Suppressor macrophage (primary cell): ENCODE results near the gene DDR1.
"Not testable (repeated sequence)": the region's sequence is repeated elsewhere in the genome, so short reads cannot be mapped to it uniquely, and the experiment has no call there.

Source experiments
- DNase-seq, 4 experiments: peaks; one replicate each; pipeline ENCODE4 v3.0.0-alpha.2; 2020 to 2022

Gene DDR1

DNA sequence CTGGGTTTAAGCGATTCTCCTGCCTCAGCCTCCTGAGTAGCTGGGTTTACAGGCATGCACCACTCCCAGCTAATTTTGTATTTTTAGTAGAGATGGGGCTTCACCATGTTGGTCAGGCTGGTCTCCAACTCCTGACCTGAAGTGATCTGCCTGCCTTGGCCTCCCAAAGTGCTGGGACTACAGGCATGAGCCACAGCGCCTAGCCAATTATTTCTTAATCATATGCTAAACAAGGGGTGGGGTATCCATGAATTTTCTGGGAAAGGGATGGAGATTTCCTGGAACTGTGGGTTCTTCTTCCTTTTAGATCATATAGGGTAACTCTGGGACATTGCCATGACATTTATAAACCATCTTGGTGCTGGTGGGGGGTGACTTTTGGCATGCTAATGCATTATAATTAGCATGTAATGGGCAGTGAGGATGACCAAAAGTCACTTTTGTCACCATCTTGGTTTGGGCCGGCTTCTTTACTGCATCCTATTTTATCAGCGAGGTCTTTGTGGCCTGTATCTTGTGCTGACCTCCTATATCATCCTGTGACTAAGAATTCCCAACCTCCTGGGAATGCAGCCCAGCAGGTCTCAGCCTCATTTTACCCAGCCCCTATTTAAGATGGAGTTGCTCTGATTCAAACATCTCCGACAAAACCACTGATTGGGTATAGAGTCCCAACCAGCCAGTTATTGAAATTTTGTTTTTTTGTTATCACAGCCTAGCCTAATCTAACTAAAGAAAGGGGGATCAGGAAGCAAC is 29.9 kb upstream of the DDR1 start:
- DNase-seq: no peak

DNA sequence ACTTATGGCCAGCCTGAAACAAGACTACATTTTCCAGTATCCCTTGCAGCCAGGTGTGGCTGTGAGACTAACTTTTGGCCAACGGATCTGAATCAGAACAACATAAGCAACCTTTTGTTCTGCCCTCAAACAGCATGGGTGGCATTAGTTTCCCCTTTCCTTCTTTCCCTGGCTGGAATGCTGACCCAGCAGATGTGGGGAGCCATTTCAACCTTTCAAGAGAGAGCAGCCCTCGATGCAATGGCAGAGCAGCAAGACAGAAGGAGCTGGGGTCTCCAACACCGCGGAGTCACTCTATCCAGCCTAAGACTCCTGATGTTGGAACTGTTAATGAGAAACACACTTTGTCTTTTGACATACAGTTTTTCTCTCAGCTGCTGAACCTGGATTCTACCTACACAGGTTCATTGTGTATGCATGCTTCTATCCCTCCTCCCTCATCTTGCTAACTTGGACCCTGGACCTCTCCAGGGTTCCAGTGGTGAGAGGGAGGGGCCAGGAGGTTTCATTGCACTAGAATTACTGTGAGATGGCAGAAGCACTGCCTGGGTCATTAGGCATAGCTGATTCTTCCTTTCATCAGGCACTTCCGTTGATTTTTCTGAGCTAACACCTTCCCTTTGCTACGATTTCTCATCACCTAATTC is 28.8 kb upstream of the DDR1 start:
- no peak for DNase-seq

DNA sequence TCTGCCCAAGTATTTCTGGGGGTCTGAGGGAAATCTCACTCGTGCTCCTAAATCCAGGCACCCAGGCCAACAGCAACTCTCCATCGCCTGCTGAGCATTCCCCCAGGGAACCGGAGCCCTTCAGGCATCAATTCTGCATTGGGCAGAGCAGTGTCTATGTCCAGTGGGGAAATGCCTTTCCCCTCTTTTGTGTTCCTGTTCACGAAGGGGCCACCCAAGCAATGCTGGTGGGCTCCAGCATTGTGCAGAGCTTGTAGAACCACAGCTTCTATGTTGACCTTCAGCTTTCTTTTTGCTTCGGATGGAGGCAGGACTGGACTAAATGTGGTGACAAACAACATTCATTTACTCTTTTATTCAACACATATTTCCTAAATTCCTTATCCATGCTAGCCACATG is 27.2 kb upstream of the DDR1 start:
- no peak for DNase-seq

DNA sequence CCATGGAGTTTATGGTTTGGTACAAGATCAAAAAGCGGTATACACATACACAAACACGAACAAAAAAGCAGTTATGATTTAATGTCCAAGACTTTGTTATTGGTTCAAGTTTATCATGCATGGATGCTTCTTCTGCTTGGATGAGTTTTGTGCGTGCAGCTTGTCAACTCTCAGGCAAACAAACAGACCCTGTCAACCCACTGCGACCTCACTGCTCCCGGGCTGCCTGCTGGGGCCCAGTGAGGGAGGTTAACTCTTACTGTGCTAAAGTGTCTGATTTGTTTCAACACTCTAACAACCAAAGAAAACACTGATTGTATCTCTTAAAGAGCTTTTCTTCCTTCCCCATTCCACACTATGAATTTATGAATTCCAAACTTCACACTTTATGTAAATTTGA is 26.8 kb upstream of the DDR1 start:
- DNase-seq: no peak

DNA sequence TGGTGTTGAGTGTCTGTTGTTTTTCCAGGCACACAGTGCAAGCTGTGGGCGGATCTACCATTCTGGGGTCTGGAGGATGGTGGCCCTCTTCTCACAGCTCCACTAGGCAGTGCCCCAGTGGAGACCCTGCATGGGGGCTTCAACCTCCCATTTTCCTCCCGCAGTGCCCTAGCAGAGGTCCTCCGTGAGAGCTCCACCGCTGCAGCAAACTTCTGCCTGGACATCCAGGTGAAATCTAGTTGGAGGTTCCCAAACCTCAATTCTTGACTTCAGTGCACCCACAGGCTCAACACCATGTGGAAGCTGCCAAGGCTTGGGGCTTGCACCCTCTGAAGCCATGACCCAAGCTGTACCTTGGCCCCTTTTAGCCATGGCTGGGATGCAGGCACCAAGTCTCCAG is 24.6 kb upstream of the DDR1 start:
- not testable (repeated sequence) for DNase-seq

DNA sequence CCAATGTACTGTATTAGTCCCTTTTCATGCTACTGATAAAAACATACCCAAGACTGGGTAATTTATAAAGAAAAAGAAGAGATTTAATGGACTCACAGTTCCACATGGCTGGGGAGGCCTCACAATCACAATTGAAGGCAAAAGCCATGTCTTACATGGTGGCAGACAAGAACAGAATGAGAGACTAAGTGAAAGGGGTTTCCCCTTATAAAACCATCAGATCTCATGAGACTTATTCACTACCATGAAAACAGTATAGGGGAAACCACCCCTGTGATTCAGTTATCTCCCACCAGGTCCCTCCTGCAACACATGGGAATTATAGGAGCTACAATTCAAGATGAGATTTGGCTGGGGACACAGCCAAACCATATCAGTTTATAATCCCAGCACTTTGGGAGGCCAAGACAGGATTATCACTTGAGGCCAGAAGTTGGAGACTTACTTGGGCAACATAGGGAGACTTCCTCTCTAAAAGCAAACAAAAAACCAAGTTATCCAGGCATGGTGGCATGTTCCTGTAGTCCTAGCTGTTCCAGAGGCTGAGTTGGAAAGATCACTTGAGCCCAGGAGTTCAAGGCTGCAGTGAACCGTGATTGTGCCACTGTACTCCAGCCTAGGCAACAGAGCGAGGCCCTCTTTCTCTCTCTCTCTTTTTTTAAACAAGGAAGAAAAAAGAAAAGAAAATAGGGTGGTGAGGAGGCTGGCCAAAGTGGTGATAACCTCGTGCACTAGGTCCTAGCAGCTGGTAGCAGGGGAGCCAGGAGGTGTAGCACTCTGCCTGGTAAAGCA is 22.9 kb upstream of the DDR1 start:
- no peak for DNase-seq

DNA sequence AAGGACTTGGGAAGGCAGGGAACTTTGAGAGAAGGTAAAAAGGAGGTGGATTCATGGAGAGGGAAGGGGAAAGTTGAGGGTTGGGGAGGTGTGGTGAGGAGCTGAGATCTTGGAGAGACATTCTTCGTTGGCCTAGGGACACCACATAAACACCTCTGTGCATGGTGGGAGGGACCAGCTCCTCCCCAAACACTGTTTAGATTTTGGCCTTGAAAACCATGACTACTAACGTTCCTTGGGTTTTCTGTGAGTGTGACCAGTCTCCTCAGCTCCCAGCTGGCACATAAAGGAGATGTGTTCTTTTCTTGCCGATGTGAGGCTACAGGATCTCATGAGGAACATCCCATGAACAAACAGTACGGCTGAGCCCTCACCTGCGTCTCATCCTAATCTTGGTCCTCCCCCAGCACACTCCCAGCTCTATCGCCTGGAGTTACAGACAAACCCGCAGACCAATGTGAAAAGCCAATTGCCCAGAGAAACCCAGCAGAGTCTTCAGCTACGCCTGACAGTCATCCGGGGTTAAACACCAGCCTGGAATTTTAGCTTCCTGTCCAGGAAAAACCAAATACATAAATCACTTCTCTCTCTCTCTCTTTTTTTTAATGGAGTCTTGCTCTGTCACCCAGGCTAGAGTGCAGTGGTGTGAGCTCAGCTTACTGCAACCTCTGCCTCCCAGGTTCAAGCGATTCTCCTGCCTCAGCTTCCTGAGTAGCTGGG is 22.0 kb upstream of the DDR1 start:
- DNase-seq: no peak

DNA sequence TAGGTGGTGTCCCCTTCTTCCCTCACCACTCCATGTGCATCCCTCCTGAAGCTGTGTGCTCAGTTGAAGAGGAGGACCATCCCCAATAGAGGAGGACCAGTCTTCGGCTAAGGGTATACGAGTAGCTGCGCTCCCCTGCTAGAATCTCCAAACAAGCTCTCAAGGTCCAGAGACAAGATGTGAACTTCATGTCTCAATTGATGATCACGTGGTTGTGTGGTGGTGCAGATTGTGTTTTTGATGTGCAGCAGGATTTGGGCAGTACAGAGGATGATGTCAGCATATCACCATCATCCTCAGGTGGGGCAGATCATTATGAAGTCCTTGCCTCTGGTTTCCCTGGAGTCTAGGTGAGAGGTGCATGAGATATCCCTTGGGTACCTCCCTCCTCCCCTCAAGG is 20.0 kb upstream of the DDR1 start:
- no peak for DNase-seq

DNA sequence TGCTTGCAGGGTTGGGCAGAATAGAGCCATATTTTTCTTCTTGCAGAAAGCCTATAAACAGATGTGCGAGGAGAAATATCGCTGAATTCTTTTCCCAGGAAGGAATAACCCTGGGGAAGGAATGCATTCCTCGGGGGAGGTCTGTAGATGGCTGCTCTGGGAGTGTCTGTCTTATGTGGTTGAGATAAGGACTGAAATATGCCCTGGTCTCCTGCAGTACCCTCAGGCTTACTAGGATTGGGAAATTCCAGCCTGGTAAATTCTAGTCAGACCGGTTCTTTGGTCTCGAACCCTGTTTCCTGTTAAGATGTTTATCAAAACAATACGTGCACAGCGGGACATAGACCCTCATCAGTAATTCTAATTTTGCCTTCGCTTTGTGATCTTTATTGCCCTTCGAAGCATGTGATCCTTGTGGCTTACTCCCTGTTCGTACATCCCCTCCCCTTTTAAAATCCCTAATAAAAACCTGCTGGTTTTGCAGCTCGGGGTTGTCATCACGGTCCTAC is 15.0 kb upstream of the DDR1 start:
- DNase-seq: not testable (repeated sequence)

DNA sequence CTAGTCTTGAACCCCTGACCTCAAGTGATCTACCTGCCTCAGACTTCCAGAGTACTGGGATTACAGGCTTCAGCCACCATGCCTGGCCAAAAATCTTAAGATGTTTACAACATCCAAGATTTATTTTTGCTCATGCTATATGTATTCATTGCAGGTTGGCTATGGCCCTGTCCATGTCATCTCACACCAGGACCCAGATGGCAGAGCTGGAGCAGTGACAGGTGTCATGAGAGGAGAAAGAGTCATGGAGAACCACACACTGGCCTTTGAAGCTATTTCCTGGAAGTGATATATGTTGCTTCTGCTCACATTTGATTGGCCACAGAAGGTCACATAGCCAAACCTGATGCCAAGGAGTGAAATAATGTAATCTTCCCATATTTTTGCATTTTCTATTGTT is 13.8 kb upstream of the DDR1 start:
- DNase-seq: no peak

DNA sequence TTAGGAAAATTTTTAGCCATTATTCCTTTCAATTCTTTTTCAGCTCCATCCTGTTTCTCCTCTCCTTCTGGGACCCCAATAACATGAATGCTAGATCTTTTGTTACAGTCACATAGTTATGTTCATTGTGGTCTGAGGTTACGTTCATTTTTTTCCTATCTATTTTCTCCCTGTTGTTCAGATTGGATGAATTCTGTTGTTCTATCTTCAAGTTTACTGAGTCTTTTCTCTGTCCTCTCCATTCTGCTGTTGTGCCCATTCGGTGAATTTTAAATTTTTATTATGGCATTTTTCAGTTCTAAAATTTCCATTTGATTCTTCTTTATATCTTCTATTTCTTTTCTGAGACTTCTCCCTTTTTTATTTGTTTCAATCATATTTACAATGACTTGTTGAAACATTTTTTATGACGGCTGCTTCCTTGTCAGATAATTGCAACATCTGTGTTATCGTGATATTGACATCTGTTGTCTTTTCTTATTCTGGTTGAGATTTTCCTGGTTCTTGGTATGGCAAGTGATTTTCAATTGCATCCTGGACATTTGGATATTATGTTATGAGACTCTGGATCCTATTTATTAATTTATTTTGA is 12.6 kb upstream of the DDR1 start:
- DNase-seq: no peak

DNA sequence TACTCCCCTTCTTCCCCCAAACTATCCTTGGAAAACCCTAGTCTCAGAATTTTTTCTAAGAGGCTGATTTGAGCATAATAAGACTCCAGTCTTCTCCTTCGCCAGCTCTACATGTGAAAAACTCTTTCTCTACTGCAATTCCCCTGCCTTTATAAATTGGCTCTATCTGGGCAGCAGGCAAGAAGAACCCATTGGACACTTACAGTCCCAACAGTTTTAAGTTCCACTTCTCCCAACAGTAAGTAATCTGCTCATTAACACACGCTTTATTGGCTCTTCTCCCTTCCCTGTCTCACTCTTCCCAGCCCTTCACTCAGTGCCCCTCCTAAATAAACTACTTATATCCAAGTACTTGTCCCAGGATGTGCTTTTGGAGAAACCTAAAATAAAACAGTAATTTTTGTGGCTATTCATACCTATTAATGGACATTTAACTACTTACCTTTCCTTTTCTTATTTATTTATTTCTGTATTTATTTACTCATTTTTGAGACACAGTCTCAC is 11.1 kb upstream of the DDR1 start:
- no peak for DNase-seq

DNA sequence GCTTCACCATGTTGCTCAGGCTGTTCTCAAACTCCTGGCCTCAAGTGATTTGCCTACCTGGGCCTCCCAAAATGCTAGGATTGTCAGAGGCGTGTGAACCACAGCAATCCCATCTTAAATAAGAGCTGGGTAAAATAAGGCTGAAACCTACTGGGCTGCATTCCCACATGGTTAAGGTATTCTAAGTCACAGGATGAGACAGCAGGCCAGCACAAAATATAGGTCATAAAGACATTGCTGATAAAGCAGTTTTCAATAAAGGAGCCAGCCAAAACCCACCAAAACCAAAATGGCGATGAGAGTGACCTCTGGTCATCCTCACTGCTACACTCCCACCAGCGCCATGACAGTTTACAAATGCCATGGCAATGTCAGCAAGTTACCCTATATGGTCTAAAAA is 10.5 kb upstream of the DDR1 start:
- DNase-seq: not testable (repeated sequence)

DNA sequence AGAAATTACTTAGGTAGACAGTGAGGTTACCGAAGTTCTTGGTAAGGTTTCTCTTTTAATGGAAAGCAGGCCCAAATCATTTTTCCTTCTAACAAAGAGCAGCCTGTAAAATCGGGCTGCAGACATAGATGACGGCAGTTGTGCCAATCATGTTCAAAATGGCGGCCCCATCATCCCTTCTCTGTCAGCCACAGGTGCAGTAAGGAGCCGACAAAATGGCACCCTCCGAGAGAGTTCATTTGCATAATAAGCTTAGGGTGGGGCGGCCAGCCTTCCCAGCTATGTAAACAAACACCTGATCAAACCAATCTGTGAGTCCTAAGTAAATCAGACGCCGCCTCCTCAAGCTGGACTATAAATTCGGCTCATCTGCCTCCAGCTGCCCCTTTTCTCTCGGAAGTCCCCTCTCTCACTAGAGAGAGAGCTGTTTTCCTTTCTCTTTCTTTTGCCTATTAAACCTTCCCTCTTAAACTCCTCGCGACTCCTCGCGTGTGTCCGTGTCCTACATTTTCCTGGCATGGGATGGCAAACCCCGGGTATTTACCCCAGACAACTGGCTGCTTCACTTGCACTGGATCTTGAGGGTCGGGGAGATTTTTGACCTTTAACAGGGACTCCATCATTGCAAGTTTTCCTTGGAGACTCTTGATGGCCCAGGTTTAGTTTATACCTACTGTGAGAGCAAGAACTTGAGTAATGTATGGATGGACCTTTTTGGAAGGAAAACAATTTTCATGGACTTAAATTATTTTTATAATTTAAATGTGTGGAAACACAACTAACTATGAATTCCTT is 8.9 kb upstream of the DDR1 start:
- no peak for DNase-seq

DNA sequence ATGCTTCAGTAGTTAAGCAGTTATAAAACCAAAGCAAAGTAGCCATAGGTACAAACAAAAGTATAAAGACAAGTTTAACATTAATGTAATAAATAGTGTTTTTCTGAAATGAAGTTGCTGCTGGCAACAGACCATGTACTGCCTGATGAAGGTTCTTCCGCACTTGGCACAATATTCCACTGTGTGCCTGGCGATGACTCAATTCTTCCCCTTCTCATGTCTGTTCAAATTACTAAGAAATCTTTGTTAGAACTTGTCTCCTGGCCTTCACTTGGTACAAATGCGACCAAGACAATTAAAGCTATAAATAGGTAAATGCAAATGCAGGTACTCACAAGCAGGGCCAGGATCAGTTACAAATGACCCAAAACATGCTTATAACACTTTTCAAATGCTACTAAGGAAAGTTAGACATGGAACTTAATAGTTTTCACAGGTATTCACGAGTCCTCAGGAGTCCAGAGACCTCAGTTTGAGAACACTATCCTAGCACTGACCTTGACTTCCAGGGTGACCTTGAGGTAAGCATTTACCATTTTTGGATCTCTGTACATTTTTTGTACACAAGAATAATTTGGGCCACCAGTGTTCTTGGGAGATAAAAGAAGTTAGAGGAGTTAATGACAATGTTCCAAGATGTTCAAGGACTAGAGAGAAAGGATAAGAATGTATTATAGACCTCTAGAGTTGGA is 8.1 kb upstream of the DDR1 start:
- peak in 1 of 4 experiments; percentile 13 for DNase-seq

DNA sequence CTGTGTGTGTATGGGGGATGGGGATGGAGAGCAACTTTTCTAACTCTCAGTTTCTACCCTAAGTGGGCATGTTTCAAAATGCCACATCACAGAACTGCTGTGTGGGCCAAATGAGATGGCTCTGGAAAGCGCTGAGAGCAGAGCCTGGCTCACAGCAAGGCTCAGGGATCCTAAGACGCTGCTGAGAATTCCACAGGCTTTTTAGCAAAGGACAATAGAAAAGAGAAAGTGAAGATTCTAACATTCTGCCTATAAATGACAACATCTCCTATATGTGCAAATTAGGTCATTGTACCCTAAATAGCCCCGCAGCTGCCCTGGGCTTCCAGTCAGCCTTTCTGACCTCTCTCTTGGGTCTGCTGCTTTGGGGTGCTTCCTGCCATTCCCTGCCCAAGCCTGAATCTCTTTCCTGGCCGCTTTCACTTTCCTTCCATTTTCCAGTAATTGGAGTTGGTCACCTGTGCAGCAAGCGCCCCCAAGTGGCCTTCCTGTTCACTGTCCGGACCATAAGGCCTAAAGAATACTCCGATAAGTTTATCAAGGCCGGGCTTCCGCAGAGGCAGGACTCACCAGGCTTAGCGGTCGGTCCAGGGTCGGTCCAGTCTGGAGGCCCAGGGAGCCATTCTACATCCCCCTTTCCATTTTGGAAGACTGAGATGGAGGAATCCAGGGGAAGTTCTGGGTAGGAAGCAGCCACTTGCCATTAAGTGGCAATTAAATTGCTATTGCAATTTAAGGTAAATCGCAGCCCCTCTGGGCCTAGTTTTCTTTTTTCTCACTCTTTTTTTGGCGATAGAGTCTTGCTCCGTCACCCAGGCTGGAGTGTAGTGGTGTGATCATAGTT is 6.7 kb upstream of the DDR1 start:
- peak; percentile 87 to 93 (median 90) for DNase-seq

DNA sequence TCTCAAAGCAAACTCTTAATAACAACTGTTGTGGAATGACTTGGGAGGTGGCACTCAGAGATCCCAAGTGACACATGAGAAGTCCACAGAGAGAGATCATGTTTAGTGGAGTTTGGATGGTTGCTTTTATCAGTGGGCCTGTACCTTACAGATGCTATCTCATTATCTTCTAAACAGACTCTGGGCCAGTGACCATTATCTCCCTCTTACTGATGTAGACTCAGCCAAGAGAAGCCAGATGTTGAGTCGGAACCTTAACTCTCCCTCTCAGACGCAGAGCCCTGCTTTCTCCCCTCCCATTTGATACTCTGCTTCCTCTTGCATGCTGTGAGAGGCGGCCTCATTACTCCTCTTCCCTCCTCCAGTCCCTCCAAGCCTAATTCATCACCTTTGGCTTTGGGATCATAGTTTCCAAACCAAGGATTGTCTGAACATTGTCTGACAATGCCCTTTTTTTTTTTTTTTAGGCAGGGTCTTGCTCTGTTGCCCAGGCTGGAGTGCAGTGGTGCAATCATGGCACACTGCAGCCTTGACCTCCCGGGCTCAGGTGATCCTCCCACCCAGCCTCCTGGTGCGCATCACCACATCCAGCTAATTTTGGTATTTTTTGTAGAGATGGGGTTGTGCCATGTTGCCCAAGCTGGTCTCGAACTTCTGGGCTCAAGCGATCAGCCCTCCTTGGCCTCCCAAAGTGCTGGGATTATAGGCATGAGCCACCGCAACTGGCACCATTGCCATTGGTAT is 4.5 kb upstream of the DDR1 start:
- DNase-seq: no peak

DNA sequence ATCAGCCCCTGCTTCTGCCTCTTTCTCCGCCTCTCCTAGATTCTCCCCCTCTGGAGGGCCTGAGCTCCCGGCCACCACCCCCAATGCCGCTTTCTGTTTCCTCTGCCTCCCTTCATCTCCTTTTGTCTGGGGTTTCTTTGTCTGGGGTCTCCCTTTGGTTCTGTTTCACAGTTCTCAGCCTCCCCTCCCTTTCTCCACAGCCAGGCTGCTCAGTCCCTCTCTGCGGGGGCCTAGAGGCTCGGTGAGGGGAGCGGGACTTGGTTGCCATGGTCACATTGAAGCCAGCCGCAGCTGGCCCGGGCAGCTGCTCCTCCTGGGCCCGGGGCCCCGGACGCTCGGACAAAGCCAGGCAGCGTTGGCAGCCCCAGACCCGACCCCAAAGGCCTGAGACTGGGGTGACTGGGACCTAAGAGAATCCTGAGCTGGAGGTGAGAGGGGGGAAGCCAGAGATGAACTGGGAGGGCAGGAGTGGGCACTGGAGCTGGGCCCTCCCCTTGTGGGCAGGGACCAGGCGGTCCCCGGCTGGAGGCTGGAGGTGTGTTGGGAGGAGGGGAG is 3.5 kb upstream of the DDR1 start:
- DNase-seq: no peak
